ENCODE data around the gene MEIS2.

Gene MEIS2

DNA sequence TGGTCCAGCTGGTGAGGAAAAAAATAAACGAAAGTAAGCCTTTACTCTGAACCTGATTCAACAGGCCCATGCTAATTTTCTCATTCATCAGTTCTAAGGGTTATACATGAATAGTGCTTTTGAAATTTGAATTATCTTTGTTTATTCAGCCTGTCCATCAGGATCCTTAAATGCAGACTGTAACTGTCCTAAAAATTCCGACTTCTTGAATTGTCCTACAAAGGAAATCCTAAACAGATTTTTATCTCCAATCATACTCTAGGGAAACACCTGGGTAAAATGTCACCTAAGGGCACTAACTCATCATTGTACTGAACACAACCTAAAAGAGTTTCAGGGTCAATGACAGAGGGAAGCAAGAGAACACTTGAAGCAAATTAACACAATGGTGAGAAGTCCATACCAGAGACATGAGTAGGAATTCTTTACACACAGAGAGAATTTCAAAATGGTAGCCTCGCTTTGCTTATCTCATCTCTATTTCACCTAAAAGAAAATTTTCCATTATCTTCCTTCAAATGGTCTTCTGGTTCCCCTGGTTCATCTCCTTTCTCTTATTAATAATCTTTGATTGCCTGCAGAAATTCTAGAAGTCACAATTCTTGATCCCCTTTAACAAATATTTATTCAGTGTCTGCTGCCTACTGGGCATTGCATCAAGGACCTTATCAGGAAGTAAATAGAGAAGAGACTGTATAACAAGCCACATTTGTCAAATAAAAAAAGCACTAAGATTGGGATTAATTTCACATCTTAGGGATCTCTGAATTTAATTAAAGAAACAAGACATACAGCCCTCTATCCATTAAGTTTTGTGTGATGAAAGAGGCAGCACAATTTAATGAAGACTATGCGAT, 182.7 kb downstream of the MEIS2 start:
- CTCF ChIA-PET = no interaction called here

GRCh38 chr15:36914960-36915808, 185.2 kb downstream of the MEIS2 start:
- TF ChIP-seq, protein P1, sequence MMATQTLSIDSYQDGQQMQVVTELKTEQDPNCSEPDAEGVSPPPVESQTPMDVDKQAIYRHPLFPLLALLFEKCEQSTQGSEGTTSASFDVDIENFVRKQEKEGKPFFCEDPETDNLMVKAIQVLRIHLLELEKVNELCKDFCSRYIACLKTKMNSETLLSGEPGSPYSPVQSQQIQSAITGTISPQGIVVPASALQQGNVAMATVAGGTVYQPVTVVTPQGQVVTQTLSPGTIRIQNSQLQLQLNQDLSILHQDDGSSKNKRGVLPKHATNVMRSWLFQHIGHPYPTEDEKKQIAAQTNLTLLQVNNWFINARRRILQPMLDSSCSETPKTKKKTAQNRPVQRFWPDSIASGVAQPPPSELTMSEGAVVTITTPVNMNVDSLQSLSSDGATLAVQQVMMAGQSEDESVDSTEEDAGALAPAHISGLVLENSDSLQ (IDR thresholded peaks at IDR 0.05) = peak; percentile 45
- TF ChIP-seq LEF1 (IDR thresholded peaks at IDR 0.05; ENCODE audit: borderline replicate concordance) (no peak), ELF4 (IDR thresholded peaks at IDR 0.05) (no peak), FOXK2 (IDR thresholded peaks at IDR 0.05) (no peak)
- ChIA-PET CTCF (interaction anchor here (0.6 kb wide), 1 partner anchor 82 kb away, joined by 5 read pairs; no protein-coding TSS in a partner anchor), POLR2A (no interaction called here)
- no peak for DNase-seq (ENCODE audit: extremely low spot score)

More for the DNA sequence above, 182.7 kb downstream of the MEIS2 start:
- POLR2A ChIA-PET = no interaction called here
- no peak for DNase-seq (ENCODE audit: extremely low spot score)
- TF ChIP-seq CTBP1 (IDR thresholded peaks at IDR 0.05; ENCODE audit: borderline replicate concordance) (no peak), TARDBP (IDR thresholded peaks at IDR 0.05) (no peak), LEF1 (IDR thresholded peaks at IDR 0.05; ENCODE audit: borderline replicate concordance) (no peak), NFRKB (IDR thresholded peaks at IDR 0.05) (no peak), ARNT (IDR thresholded peaks at IDR 0.05) (no peak), SUZ12 (IDR thresholded peaks at IDR 0.05) (no peak), HDGF (IDR thresholded peaks at IDR 0.05; ENCODE audit: borderline replicate concordance) (no peak), ELF4 (IDR thresholded peaks at IDR 0.05) (no peak), L3MBTL2 (conservative IDR thresholded peaks at IDR 0.05) (no peak), SP1 (IDR thresholded peaks at IDR 0.05) (no peak), BHLHE40 (IDR thresholded peaks at IDR 0.05; ENCODE audit: borderline replicate concordance) (no peak), FOXA1 (IDR thresholded peaks at IDR 0.05) (no peak), FOXM1 (IDR thresholded peaks at IDR 0.05; ENCODE audit: borderline replicate concordance) (no peak), ZNF384 (IDR thresholded peaks at IDR 0.05) (no peak), FOXK2 (IDR thresholded peaks at IDR 0.05) (no peak)
- TF ChIP-seq, protein P1 (IDR thresholded peaks at IDR 0.05) = no peak

DNA sequence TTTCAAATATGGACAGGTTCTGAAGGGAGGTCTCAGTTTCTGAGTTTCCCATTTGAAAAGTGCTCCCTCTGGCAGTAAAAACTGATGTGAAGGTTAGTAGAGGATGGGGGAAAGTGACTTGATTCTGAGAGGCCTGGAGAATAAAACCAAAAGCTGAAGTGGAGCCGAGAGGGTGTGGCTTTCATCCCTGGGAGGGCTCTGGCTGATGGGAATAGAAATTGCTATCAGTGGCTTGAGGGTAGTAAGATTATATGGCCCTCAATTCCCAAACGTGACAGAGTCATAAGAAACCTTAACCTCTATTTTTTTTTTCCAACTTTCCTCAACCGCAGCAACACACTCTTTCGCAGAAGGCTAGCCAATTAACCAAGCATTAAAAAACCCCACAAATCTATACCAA, 185.9 kb downstream of the MEIS2 start:
- TF ChIP-seq HDGF (IDR thresholded peaks at IDR 0.05; ENCODE audit: borderline replicate concordance) = no peak
- no peak for TF ChIP-seq ARNT (IDR thresholded peaks at IDR 0.05)
- no peak for TF ChIP-seq CTBP1 (IDR thresholded peaks at IDR 0.05; ENCODE audit: borderline replicate concordance)
- TF ChIP-seq ZNF384 (IDR thresholded peaks at IDR 0.05) = no peak
- no peak for TF ChIP-seq BHLHE40 (IDR thresholded peaks at IDR 0.05; ENCODE audit: borderline replicate concordance)
- no peak for TF ChIP-seq SUZ12 (IDR thresholded peaks at IDR 0.05)
- ChIA-PET POLR2A (no interaction called here), CTCF (no interaction called here)
- no peak for DNase-seq (ENCODE audit: extremely low spot score)

- DNase-seq (ENCODE audit: extremely low spot score) = no peak
- POLR2A ChIA-PET = no interaction called here
- CTCF ChIA-PET = interaction anchor here (0.6 kb wide), 1 partner anchor 88 kb away, joined by 3 read pairs; no protein-coding TSS in a partner anchor
- TF ChIP-seq, protein P1 (IDR thresholded peaks at IDR 0.05) = no peak
- no peak for TF ChIP-seq SUZ12 (IDR thresholded peaks at IDR 0.05)
- TF ChIP-seq TARDBP (IDR thresholded peaks at IDR 0.05) = no peak
- TF ChIP-seq FOXA1 (IDR thresholded peaks at IDR 0.05) = no peak
- no peak for TF ChIP-seq ARNT (IDR thresholded peaks at IDR 0.05)
- no peak for TF ChIP-seq FOXM1 (IDR thresholded peaks at IDR 0.05; ENCODE audit: borderline replicate concordance)
- TF ChIP-seq SP1 (IDR thresholded peaks at IDR 0.05) = no peak
Observed at GRCh38 chr15:36912311-36912712, 188.0 kb downstream of the MEIS2 start.

- TF ChIP-seq TARDBP (IDR thresholded peaks at IDR 0.05) (no peak), LEF1 (IDR thresholded peaks at IDR 0.05; ENCODE audit: borderline replicate concordance) (no peak), BHLHE40 (IDR thresholded peaks at IDR 0.05; ENCODE audit: borderline replicate concordance) (no peak), SUZ12 (IDR thresholded peaks at IDR 0.05) (no peak), FOXK2 (IDR thresholded peaks at IDR 0.05) (no peak), ARNT (IDR thresholded peaks at IDR 0.05) (no peak), ELF4 (IDR thresholded peaks at IDR 0.05) (no peak), ZNF384 (IDR thresholded peaks at IDR 0.05) (no peak), CTBP1 (IDR thresholded peaks at IDR 0.05; ENCODE audit: borderline replicate concordance) (no peak), HDGF (IDR thresholded peaks at IDR 0.05; ENCODE audit: borderline replicate concordance) (no peak), FOXM1 (IDR thresholded peaks at IDR 0.05; ENCODE audit: borderline replicate concordance) (no peak), SP1 (IDR thresholded peaks at IDR 0.05) (no peak)
- TF ChIP-seq, protein P1 (IDR thresholded peaks at IDR 0.05) = no peak
- DNase-seq (ENCODE audit: extremely low spot score) = no peak
- ChIA-PET CTCF (no interaction called here), POLR2A (interaction anchor here (1.2 kb wide), 1 partner anchor 191 kb away, joined by 3 read pairs; no protein-coding TSS in a partner anchor)
Observed at GRCh38 chr15:36911322-36911944, 188.9 kb downstream of the MEIS2 start.

Measured in HEK293T (cell line).